H54 (cell line): ENCODE data around the gene IFT74.

Experiments
- DNase-seq: peaks from one replicate; pipeline ENCODE4 v3.0.0; 2011; ENCODE audit warnings: low spot score, mixed read lengths; ENCODE audit not compliant: insufficient read length
- FAIRE-seq: peaks from 3 replicates; lab custom pipeline; 2011; peaks lifted over from hg19 to GRCh38; lab: Jason Lieb, UNC
- POLR2A ChIP-seq: IDR thresholded peaks from 2 replicates; pipeline ENCODE4 v1.6.1; 2011; ENCODE audit warnings: low read depth, mild to moderate bottlenecking, low read length

Gene IFT74

GRCh38 chr9:26949637-26950069 is 6.6 kb upstream of the IFT74 start:
- TF ChIP-seq POLR2A, result no peak
- no peak for FAIRE-seq

GRCh38 chr9:26950521-26950920 is 5.7 kb upstream of the IFT74 start:
- no peak for FAIRE-seq
- DNase-seq, result no peak
- no peak for TF ChIP-seq POLR2A

More at GRCh38 chr9:26949637-26950069, 6.6 kb upstream of the IFT74 start:
- DNase-seq, result no peak

- no peak for FAIRE-seq
- TF ChIP-seq POLR2A, result no peak
- no peak for DNase-seq
Measured at GRCh38 chr9:26951794-26952193, 4.4 kb upstream of the IFT74 start.

- no peak for TF ChIP-seq POLR2A
- DNase-seq (no peak), FAIRE-seq (peak; percentile 41)
Measured at GRCh38 chr9:26954050-26954508, 2.1 kb upstream of the IFT74 start.

- TF ChIP-seq POLR2A, result no peak
- DNase-seq (no peak), FAIRE-seq (peak; percentile 86)
Measured at GRCh38 chr9:26955222-26955903, 849 bp upstream of the IFT74 start.

- no peak for TF ChIP-seq POLR2A
- DNase-seq, result no peak
- FAIRE-seq, result no peak
Measured at GRCh38 chr9:26956860-26957233, 635 bp downstream of the IFT74 start.

- DNase-seq (no peak), FAIRE-seq (no peak)
- no peak for TF ChIP-seq POLR2A
Measured at GRCh38 chr9:26971721-26972120, 15.5 kb downstream of the IFT74 start.

- no peak for FAIRE-seq
- TF ChIP-seq POLR2A, result no peak
- DNase-seq, result no peak
Measured at GRCh38 chr9:26973989-26974388, 17.8 kb downstream of the IFT74 start.

GRCh38 chr9:26974927-26975326 is 18.7 kb downstream of the IFT74 start:
- no peak for TF ChIP-seq POLR2A
- FAIRE-seq (no peak), DNase-seq (no peak)

- no peak for TF ChIP-seq POLR2A
- DNase-seq, result no peak
- peak; percentile 96 for FAIRE-seq
Measured at GRCh38 chr9:26975728-26976707, 19.8 kb downstream of the IFT74 start.

GRCh38 chr9:26983340-26983739 is 27.1 kb downstream of the IFT74 start:
- TF ChIP-seq POLR2A, result no peak
- DNase-seq, result no peak
- FAIRE-seq, result no peak

- no peak for TF ChIP-seq POLR2A
- no peak for FAIRE-seq
- no peak for DNase-seq
Measured at GRCh38 chr9:26995810-26996209, 39.6 kb downstream of the IFT74 start.

- FAIRE-seq, result no peak
- DNase-seq, result no peak
- no peak for TF ChIP-seq POLR2A
Measured at GRCh38 chr9:27003426-27004077, 47.3 kb downstream of the IFT74 start.

- DNase-seq (no peak), FAIRE-seq (no peak)
- TF ChIP-seq POLR2A, result no peak
Measured at GRCh38 chr9:27005491-27005890, 49.3 kb downstream of the IFT74 start, which contains the start of gene LRRC19. Gene LRRC19, minus strand, starts transcription at chr9:27005672. Its CDS starts 5,978 bp downstream, at chr9:26999694.
